Measurements from ENCODE around the gene SMAD9.

Gene SMAD9

DNA sequence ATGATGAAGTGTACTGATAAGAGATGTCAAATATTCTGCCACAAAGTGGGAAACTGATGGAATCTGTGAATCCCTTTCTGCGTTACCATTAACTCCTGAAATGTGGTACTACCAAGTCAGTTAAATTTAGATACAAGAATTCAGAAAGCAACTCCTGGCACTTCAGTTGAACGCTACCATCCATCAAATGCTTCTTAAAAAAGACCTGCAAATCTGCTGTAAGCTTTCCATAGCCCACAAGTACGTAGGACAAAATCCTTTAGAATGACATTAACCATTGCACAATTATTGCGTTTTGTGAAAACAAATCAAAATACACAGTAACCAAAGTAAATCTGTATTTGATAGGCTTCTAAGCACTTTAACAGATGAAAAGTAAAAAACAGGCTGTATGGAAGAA lies 5.4 kb downstream of the SMAD9 start:
- ChIA-PET CTCF (interaction anchor here (0.7 kb wide), 1 partner anchor 53 kb away, joined by 3 read pairs; no protein-coding TSS in a partner anchor), POLR2A (no interaction called here)
- no peak for DNase-seq (ENCODE audit: extremely low spot score)
- TF ChIP-seq HDGF (IDR thresholded peaks at IDR 0.05; ENCODE audit: borderline replicate concordance) (no peak), FOXK2 (IDR thresholded peaks at IDR 0.05) (no peak)

DNA sequence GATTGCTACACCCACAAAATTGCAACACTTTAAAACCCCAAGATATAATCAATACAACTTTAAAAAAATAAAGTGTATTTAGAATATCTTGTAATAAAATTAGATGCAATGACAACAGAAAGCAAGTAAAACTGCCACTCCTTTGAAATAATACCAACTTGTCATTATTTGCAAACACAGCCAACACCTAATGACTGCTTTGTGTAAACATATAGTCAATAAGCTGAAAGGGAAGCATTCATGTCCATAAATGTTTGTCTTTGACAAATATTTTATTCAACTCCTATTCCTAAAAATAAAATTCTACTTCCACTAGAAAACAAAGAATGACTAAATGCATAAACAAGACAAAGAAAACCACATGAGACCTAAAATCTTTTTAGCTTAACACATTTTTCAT lies 6.6 kb downstream of the SMAD9 start:
- TF ChIP-seq SUZ12 (IDR thresholded peaks at IDR 0.05) (no peak), NFRKB (IDR thresholded peaks at IDR 0.05) (no peak), ELF4 (IDR thresholded peaks at IDR 0.05) (no peak), L3MBTL2 (conservative IDR thresholded peaks at IDR 0.05) (no peak), ZNF384 (IDR thresholded peaks at IDR 0.05) (no peak), BHLHE40 (IDR thresholded peaks at IDR 0.05; ENCODE audit: borderline replicate concordance) (no peak), FOXK2 (IDR thresholded peaks at IDR 0.05) (no peak), FOXM1 (IDR thresholded peaks at IDR 0.05; ENCODE audit: borderline replicate concordance) (no peak)
- POLR2A ChIA-PET = no interaction called here
- DNase-seq (ENCODE audit: extremely low spot score) = no peak
- CTCF ChIA-PET = no interaction called here

DNA sequence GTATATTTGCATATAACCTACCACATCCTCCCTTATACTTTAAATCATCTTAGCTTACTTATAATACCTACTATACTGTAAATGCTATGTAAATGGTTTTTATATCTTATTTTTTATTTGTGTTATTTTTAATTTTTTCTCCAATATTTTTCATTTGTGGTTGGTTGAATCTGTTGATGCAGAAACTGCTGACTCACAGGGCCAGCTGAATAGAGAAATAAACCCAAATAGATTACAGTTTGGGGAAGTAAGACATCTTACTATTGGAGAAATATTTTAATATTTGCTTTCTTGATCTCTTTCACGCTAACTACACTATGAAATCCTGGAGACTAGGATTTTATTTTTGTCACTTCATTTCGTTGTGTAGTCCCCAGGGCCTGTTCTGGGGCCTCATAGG lies 7.1 kb downstream of the SMAD9 start:
- ChIA-PET CTCF (no interaction called here), POLR2A (no interaction called here)
- no peak for TF ChIP-seq ARNT (IDR thresholded peaks at IDR 0.05)
- TF ChIP-seq LEF1 (IDR thresholded peaks at IDR 0.05; ENCODE audit: borderline replicate concordance) = no peak
- TF ChIP-seq L3MBTL2 (conservative IDR thresholded peaks at IDR 0.05) = no peak
- TF ChIP-seq CTBP1 (IDR thresholded peaks at IDR 0.05; ENCODE audit: borderline replicate concordance) = no peak
- TF ChIP-seq SP1 (IDR thresholded peaks at IDR 0.05) = no peak
- TF ChIP-seq NFRKB (IDR thresholded peaks at IDR 0.05) = no peak
- TF ChIP-seq FOXM1 (IDR thresholded peaks at IDR 0.05; ENCODE audit: borderline replicate concordance) = no peak
- TF ChIP-seq ELF4 (IDR thresholded peaks at IDR 0.05) = no peak
- TF ChIP-seq ZNF384 (IDR thresholded peaks at IDR 0.05) = no peak
- TF ChIP-seq TARDBP (IDR thresholded peaks at IDR 0.05) = no peak
- TF ChIP-seq BHLHE40 (IDR thresholded peaks at IDR 0.05; ENCODE audit: borderline replicate concordance) = no peak
- no peak for TF ChIP-seq FOXA1 (IDR thresholded peaks at IDR 0.05)
- no peak for TF ChIP-seq FOXK2 (IDR thresholded peaks at IDR 0.05)
- TF ChIP-seq, protein P1, sequence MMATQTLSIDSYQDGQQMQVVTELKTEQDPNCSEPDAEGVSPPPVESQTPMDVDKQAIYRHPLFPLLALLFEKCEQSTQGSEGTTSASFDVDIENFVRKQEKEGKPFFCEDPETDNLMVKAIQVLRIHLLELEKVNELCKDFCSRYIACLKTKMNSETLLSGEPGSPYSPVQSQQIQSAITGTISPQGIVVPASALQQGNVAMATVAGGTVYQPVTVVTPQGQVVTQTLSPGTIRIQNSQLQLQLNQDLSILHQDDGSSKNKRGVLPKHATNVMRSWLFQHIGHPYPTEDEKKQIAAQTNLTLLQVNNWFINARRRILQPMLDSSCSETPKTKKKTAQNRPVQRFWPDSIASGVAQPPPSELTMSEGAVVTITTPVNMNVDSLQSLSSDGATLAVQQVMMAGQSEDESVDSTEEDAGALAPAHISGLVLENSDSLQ (IDR thresholded peaks at IDR 0.05) = no peak
- no peak for TF ChIP-seq HDGF (IDR thresholded peaks at IDR 0.05; ENCODE audit: borderline replicate concordance)
- TF ChIP-seq SUZ12 (IDR thresholded peaks at IDR 0.05) = no peak
- no peak for DNase-seq (ENCODE audit: extremely low spot score)

DNA sequence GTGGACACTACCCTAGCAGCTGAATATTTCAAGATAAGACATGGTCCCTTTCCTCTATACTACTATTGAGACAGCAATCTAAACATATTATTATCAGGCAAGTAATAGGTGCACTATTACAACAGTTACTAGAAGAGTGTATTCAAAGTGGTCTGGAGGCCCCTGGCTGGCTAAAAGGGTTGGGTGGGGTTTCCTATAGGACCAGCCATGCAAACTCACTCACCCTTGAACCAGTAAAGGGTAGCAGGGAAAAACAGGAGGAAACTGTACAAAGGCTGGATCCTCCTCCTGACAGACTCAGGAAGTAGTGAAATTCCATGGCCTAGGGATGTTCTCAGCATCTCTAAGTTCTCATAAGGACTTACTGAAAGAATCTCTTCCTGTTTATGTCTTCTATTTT lies 7.7 kb downstream of the SMAD9 start:
- CTCF ChIA-PET = no interaction called here

DNA sequence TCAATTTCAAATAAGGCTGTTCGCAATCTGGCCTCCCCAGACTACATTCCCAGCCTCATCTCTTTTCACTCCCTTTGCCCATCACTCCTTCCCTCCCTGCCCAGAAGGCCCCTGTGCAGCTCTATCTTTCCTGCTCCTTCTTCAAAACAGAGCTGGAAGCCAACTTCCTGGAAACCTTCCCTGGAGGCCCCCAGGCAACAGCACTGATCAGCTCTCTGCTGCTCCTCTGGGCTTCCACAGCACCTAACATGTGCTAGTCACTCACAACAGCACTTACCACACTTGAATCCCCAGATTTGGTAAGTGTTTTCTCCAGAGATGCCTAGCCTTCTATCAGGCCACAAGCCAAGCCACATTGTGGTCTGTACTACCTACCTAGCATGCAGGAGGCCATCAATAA lies 9.5 kb downstream of the SMAD9 start:
- DNase-seq (ENCODE audit: extremely low spot score) = no peak
- POLR2A ChIA-PET = no interaction called here
- no peak for TF ChIP-seq FOXM1 (IDR thresholded peaks at IDR 0.05; ENCODE audit: borderline replicate concordance)
- TF ChIP-seq SP1 (IDR thresholded peaks at IDR 0.05) = no peak
- TF ChIP-seq SUZ12 (IDR thresholded peaks at IDR 0.05) = no peak
- no peak for TF ChIP-seq CTBP1 (IDR thresholded peaks at IDR 0.05; ENCODE audit: borderline replicate concordance)
- TF ChIP-seq ELF4 (IDR thresholded peaks at IDR 0.05) = no peak
- TF ChIP-seq L3MBTL2 (conservative IDR thresholded peaks at IDR 0.05) = no peak
- no peak for TF ChIP-seq ARNT (IDR thresholded peaks at IDR 0.05)
- no peak for TF ChIP-seq NFRKB (IDR thresholded peaks at IDR 0.05)
- TF ChIP-seq, protein P1 (IDR thresholded peaks at IDR 0.05) = no peak
- CTCF ChIA-PET = no interaction called here

More for the DNA sequence above, 7.7 kb downstream of the SMAD9 start:
- DNase-seq (ENCODE audit: extremely low spot score) = no peak
- TF ChIP-seq ARNT (IDR thresholded peaks at IDR 0.05) (no peak), FOXK2 (IDR thresholded peaks at IDR 0.05) (no peak), ELF4 (IDR thresholded peaks at IDR 0.05) (no peak), SP1 (IDR thresholded peaks at IDR 0.05) (no peak), NFRKB (IDR thresholded peaks at IDR 0.05) (no peak), CTBP1 (IDR thresholded peaks at IDR 0.05; ENCODE audit: borderline replicate concordance) (no peak), LEF1 (IDR thresholded peaks at IDR 0.05; ENCODE audit: borderline replicate concordance) (no peak), FOXM1 (IDR thresholded peaks at IDR 0.05; ENCODE audit: borderline replicate concordance) (no peak), BHLHE40 (IDR thresholded peaks at IDR 0.05; ENCODE audit: borderline replicate concordance) (no peak), TARDBP (IDR thresholded peaks at IDR 0.05) (no peak), FOXA1 (IDR thresholded peaks at IDR 0.05) (no peak), ZNF384 (IDR thresholded peaks at IDR 0.05) (no peak)
- TF ChIP-seq, protein P1 (IDR thresholded peaks at IDR 0.05) = no peak
- POLR2A ChIA-PET = no interaction called here

DNA sequence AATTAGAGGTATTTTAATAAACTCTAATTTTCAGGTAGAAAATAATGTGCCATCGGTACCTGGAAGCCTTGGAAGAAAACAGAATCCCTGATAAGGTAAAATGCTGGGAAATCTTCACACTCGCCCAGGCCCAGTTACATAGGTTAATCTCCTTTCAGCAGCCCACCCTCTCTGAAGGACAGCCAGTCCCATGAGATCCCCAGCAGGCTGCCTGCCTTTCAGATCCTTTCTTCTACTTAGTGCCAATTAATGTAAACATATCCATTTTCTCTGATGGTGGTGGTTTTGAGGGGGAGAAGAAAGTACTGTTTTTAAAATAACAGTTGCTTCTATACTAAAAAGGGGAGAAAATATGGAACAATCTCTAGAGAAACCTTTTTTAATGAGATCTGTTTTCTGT lies 12.2 kb downstream of the SMAD9 start:
- TF ChIP-seq ELF4 (IDR thresholded peaks at IDR 0.05) (no peak), SP1 (IDR thresholded peaks at IDR 0.05) (no peak), TARDBP (IDR thresholded peaks at IDR 0.05) (no peak), NFRKB (IDR thresholded peaks at IDR 0.05) (no peak), BHLHE40 (IDR thresholded peaks at IDR 0.05; ENCODE audit: borderline replicate concordance) (no peak), SUZ12 (IDR thresholded peaks at IDR 0.05) (no peak), FOXM1 (IDR thresholded peaks at IDR 0.05; ENCODE audit: borderline replicate concordance) (no peak), ZNF384 (IDR thresholded peaks at IDR 0.05) (no peak), ARNT (IDR thresholded peaks at IDR 0.05) (no peak), HDGF (IDR thresholded peaks at IDR 0.05; ENCODE audit: borderline replicate concordance) (no peak), CTBP1 (IDR thresholded peaks at IDR 0.05; ENCODE audit: borderline replicate concordance) (no peak), FOXK2 (IDR thresholded peaks at IDR 0.05) (no peak), FOXA1 (IDR thresholded peaks at IDR 0.05) (no peak), L3MBTL2 (conservative IDR thresholded peaks at IDR 0.05) (no peak), LEF1 (IDR thresholded peaks at IDR 0.05; ENCODE audit: borderline replicate concordance) (no peak)
- TF ChIP-seq, protein P1 (IDR thresholded peaks at IDR 0.05) = no peak
- ChIA-PET POLR2A (no interaction called here), CTCF (no interaction called here)
- DNase-seq (ENCODE audit: extremely low spot score) = no peak

Measured in HEK293T (cell line).